ENCODE data around the gene MSMB.

DNA sequence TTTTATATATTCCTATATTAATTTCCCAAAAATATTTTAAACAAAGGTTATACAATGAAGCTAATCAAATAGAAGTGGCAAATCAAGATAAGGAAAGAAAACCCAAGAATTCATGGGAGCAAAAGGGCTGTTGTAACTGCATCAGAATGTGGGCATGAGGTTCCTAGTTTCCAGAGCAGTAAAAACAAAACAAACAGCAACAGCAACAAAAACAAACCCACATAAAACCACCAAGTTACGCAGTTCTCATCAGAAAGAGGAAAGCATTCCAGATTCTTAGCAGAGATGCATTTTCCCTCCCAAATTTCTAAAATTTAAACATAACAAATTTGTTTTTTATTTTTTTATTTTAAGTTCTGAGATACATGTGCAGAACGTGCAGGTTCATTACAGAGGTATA, 34.8 kb upstream of the MSMB start:
- TF ChIP-seq, protein P1, sequence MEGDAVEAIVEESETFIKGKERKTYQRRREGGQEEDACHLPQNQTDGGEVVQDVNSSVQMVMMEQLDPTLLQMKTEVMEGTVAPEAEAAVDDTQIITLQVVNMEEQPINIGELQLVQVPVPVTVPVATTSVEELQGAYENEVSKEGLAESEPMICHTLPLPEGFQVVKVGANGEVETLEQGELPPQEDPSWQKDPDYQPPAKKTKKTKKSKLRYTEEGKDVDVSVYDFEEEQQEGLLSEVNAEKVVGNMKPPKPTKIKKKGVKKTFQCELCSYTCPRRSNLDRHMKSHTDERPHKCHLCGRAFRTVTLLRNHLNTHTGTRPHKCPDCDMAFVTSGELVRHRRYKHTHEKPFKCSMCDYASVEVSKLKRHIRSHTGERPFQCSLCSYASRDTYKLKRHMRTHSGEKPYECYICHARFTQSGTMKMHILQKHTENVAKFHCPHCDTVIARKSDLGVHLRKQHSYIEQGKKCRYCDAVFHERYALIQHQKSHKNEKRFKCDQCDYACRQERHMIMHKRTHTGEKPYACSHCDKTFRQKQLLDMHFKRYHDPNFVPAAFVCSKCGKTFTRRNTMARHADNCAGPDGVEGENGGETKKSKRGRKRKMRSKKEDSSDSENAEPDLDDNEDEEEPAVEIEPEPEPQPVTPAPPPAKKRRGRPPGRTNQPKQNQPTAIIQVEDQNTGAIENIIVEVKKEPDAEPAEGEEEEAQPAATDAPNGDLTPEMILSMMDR (IDR thresholded peaks at IDR 0.05) = no peak
- TF ChIP-seq EZH2 (IDR thresholded peaks at IDR 0.05) = no peak
